Neural cell (in vitro differentiated cells): ENCODE measurements around the gene NDUFAF5. TPM values are rescaled to one million over a fixed set of nuclear protein-coding genes. Genes with fewer than 3 reads are reported as not detected.

Source experiments
- H2AFZ ChIP-seq: fragments of 200-600, 300-800 bp; sonication (generic), shearing (Covaris generic); 2 replicates; pipeline ENCODE4 v1.6.0; 2014; ENCODE audit warnings: low read depth, mild to moderate bottlenecking, antibody characterized with exemption, low read length, moderate library complexity
- H3F3A ChIP-seq: fragments of 200-600 bp; shearing (Covaris generic); 2 replicates; pipeline ENCODE4 v1.6.1; 2016; ENCODE audit warnings: mild to moderate bottlenecking, moderate library complexity, mixed read lengths, antibody characterized with exemption, low read length; ENCODE audit not compliant: insufficient read depth, poor library complexity, severe bottlenecking
- H3K27ac ChIP-seq: fragments of 200-600, 300-800 bp; sonication (generic), shearing (Covaris generic); 2 replicates; pipeline ENCODE4 v1.5.1; 2014; ENCODE audit warnings: mild to moderate bottlenecking, low read length, moderate library complexity
- H3K27me3 ChIP-seq: fragments of 300-800, 200-600 bp; sonication (generic), shearing (Covaris generic); 2 replicates; pipeline ENCODE4 v1.6.0; 2014; ENCODE audit warnings: mild to moderate bottlenecking, low read depth, low read length, moderate library complexity; ENCODE audit not compliant: insufficient read depth
- H3K36me3 ChIP-seq: fragments of 300-800, 200-600 bp; sonication (generic), shearing (Covaris generic); 2 replicates; pipeline ENCODE4 v1.5.1; 2014; ENCODE audit warnings: mild to moderate bottlenecking, antibody characterized with exemption, low read length, moderate library complexity; ENCODE audit not compliant: insufficient read depth
- H3K4me2 ChIP-seq: fragments of 300-800, 200-600 bp; sonication (generic), shearing (Covaris generic); 2 replicates; pipeline ENCODE4 v1.6.0; 2014; ENCODE audit warnings: mild to moderate bottlenecking, low read length
- H3K4me3 ChIP-seq: fragments of 300-800, 200-600 bp; sonication (generic), shearing (Covaris generic); 2 replicates; pipeline ENCODE4 v1.5.1; 2014; ENCODE audit warnings: mild to moderate bottlenecking, low read length, moderate library complexity
- H3K79me2 ChIP-seq: fragments of 200-600 bp; shearing (Covaris generic); replicated peaks from 2 replicates; pipeline ENCODE4 v1.6.0; 2014; ENCODE audit warnings: mild to moderate bottlenecking, low read length, moderate library complexity; ENCODE audit not compliant: insufficient read depth
- H3K9ac ChIP-seq: fragments of 300-800, 200-600 bp; sonication (generic), shearing (Covaris generic); 2 replicates; pipeline ENCODE4 v1.6.1; 2016; ENCODE audit warnings: mild to moderate bottlenecking, low read length, mixed read lengths
- H3K9me2 ChIP-seq: fragments of 200-600 bp; shearing (Covaris generic); 2 replicates; pipeline ENCODE4 v1.6.1; 2016; ENCODE audit warnings: mild to moderate bottlenecking, low read length, mixed read lengths; ENCODE audit not compliant: insufficient read depth
- H3K9me3 ChIP-seq: fragments of 200-600, 300-800 bp; sonication (generic), shearing (Covaris generic); 2 replicates; pipeline ENCODE4 v1.6.1; 2016; ENCODE audit warnings: mild to moderate bottlenecking, mixed run types, low read length, moderate library complexity, mixed read lengths
- H4K20me1 ChIP-seq: fragments of 200-600 bp; shearing (Covaris generic); 2 replicates; pipeline ENCODE4 v1.6.1; 2016; ENCODE audit warnings: mild to moderate bottlenecking, mixed run types; ENCODE audit not compliant: insufficient read depth
- EP300 ChIP-seq: fragments of 450-650 bp; conservative IDR thresholded peaks from 2 replicates; pipeline ENCODE4 v1.6.1; 2014; ENCODE audit warnings: antibody characterized with exemption, mild to moderate bottlenecking, moderate library complexity; ENCODE audit not compliant: poor library complexity, severe bottlenecking
- EZH2 ChIP-seq: fragments of 200-600, 300-800 bp; shearing (Covaris generic), sonication (generic); IDR thresholded peaks from 2 replicates; pipeline ENCODE4 v1.6.1; 2014; ENCODE audit warnings: antibody characterized with exemption, low read length, borderline replicate concordance, mild to moderate bottlenecking; ENCODE audit not compliant: insufficient read depth, poor library complexity, severe bottlenecking
- MXI1 ChIP-seq: fragments of 450-650 bp; conservative IDR thresholded peaks from 2 replicates; pipeline ENCODE4 v1.6.1; 2014; ENCODE audit warnings: antibody characterized with exemption, mild to moderate bottlenecking; ENCODE audit not compliant: poor library complexity, severe bottlenecking
- POLR2AphosphoS5 ChIP-seq: IDR thresholded peaks from 2 replicates; pipeline ENCODE4 v1.6.1; 2012
- RAD21 ChIP-seq: fragments of 450-650 bp; conservative IDR thresholded peaks from 2 replicates; pipeline ENCODE4 v1.6.1; 2014; ENCODE audit warnings: antibody characterized with exemption, mild to moderate bottlenecking, moderate library complexity
- SMC3 ChIP-seq: fragments of 450-650 bp; conservative IDR thresholded peaks from 2 replicates; pipeline ENCODE4 v1.6.1; 2014; ENCODE audit warnings: antibody characterized with exemption, mild to moderate bottlenecking, moderate library complexity; ENCODE audit not compliant: poor library complexity
- TAF1 ChIP-seq: IDR thresholded peaks from 2 replicates; pipeline ENCODE4 v1.6.1; 2012; ENCODE audit warnings: low read depth
- polyA plus RNA-seq: library from polyadenylated mRNA; depleted of rRNA; stranded (reverse); fragments of >200 nt; gene quantifications from 2 replicates; pipeline ENCODE4 v1.2.3, GENCODE V29; 2014
- TF ChIP-seq, protein P1 (sequence below): fragments of 450-650 bp; IDR thresholded peaks from 2 replicates; pipeline ENCODE4 v1.5.1; 2014; ENCODE audit warnings: antibody characterized with exemption, mild to moderate bottlenecking, moderate library complexity; ENCODE audit not compliant: poor library complexity, severe bottlenecking
- TF ChIP-seq, protein P2 (sequence below): IDR thresholded peaks from 2 replicates; pipeline ENCODE4 v1.6.1; 2012; ENCODE audit warnings: borderline replicate concordance

NDUFAF5 gene
- polyA plus RNA-seq, 1 donor from 2014 or later: 103 TPM

DNA sequence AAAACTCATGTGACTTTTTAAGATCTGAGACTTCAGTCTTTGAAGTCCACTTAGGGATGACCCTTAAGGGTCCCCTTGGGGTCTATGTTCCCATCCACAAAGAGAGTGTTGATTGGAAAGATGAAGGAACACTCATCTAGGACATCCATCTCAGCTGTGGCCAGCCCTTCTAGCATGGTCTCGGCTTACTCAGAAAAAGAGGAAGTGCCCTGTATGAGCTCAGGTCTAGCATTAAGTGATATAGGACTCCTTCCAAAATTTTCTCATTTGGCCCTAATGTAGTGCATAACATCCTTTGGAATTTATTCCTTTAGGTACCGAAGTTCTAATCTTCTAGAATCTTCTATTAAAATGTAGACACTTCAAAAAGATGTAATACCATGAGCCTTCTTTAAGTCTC lies 77.4 kb downstream of the NDUFAF5 start:
- H3K9me3 ChIP-seq: no peaks in the 10 kb centered on the region
- H3K36me3 ChIP-seq: no peaks in the 10 kb centered on the region
- H3K79me2 ChIP-seq: no peaks in the 10 kb centered on the region
- H2AFZ ChIP-seq: no peak overlapping the region
- no peaks in the 10 kb centered on the region for H3K27me3 ChIP-seq
- H3K4me3 ChIP-seq: no peak overlapping the region
- no peaks in the 10 kb centered on the region for H3K9me2 ChIP-seq
- H3K4me2 ChIP-seq: no peak overlapping the region
- no peak overlapping the region for H3K9ac ChIP-seq
- H3F3A ChIP-seq: no peaks in the 10 kb centered on the region
- TF ChIP-seq, protein P1, sequence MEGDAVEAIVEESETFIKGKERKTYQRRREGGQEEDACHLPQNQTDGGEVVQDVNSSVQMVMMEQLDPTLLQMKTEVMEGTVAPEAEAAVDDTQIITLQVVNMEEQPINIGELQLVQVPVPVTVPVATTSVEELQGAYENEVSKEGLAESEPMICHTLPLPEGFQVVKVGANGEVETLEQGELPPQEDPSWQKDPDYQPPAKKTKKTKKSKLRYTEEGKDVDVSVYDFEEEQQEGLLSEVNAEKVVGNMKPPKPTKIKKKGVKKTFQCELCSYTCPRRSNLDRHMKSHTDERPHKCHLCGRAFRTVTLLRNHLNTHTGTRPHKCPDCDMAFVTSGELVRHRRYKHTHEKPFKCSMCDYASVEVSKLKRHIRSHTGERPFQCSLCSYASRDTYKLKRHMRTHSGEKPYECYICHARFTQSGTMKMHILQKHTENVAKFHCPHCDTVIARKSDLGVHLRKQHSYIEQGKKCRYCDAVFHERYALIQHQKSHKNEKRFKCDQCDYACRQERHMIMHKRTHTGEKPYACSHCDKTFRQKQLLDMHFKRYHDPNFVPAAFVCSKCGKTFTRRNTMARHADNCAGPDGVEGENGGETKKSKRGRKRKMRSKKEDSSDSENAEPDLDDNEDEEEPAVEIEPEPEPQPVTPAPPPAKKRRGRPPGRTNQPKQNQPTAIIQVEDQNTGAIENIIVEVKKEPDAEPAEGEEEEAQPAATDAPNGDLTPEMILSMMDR: no peak
- TF ChIP-seq SMC3: no peak
- TF ChIP-seq, protein P2, sequence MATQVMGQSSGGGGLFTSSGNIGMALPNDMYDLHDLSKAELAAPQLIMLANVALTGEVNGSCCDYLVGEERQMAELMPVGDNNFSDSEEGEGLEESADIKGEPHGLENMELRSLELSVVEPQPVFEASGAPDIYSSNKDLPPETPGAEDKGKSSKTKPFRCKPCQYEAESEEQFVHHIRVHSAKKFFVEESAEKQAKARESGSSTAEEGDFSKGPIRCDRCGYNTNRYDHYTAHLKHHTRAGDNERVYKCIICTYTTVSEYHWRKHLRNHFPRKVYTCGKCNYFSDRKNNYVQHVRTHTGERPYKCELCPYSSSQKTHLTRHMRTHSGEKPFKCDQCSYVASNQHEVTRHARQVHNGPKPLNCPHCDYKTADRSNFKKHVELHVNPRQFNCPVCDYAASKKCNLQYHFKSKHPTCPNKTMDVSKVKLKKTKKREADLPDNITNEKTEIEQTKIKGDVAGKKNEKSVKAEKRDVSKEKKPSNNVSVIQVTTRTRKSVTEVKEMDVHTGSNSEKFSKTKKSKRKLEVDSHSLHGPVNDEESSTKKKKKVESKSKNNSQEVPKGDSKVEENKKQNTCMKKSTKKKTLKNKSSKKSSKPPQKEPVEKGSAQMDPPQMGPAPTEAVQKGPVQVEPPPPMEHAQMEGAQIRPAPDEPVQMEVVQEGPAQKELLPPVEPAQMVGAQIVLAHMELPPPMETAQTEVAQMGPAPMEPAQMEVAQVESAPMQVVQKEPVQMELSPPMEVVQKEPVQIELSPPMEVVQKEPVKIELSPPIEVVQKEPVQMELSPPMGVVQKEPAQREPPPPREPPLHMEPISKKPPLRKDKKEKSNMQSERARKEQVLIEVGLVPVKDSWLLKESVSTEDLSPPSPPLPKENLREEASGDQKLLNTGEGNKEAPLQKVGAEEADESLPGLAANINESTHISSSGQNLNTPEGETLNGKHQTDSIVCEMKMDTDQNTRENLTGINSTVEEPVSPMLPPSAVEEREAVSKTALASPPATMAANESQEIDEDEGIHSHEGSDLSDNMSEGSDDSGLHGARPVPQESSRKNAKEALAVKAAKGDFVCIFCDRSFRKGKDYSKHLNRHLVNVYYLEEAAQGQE: no peak
- H3K27ac ChIP-seq: no peak overlapping the region
- H4K20me1 ChIP-seq: no peaks in the 10 kb centered on the region

DNA sequence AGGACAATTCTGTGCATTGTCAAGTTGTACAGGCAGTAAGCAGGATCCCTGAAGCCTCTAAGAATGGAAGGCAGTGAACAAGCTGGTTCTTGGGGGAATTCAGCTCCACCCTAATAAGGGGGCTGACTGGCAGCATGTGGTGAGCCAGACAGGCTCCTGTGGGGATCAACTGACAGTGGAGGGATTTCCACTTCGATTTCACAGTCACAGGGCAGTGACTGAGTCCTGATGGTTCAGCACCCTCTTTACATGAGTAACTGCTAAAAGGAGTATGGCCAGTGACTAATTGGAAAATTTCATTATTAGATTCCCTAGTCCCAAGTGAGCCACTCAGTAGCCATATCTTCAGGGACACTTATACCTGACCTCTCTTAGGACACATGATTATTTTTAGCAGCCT lies 78.4 kb downstream of the NDUFAF5 start:
- Histone ChIP-seq H3K27me3 (no peaks in the 10 kb centered on the region), H3F3A (no peaks in the 10 kb centered on the region), H3K79me2 (no peaks in the 10 kb centered on the region), H3K36me3 (no peaks in the 10 kb centered on the region), H2AFZ (no peak overlapping the region), H3K27ac (no peak overlapping the region), H3K4me3 (no peak overlapping the region), H3K9me3 (no peaks in the 10 kb centered on the region), H3K4me2 (no peak overlapping the region), H4K20me1 (no peaks in the 10 kb centered on the region), H3K9ac (no peak overlapping the region), H3K9me2 (no peaks in the 10 kb centered on the region)
- TF ChIP-seq EZH2 (no peak), RAD21 (no peak), MXI1 (no peak), POLR2AphosphoS5 (no peak), SMC3 (no peak), EP300 (no peak), TAF1 (no peak)
- TF ChIP-seq, protein P1: no peak
- TF ChIP-seq, protein P2: no peak
